MM.1S (cell line): ENCODE results near the gene AMPH.
"Not testable (repeated sequence)": the region's sequence is repeated elsewhere in the genome, so short reads cannot be mapped to it uniquely, and the experiment has no call there.

Source experiments
- CTCF ChIP-seq: fragments of 300-600 bp; sonication (generic); IDR thresholded peaks from 2 replicates; pipeline ENCODE4 v1.5.1; 2016; ENCODE audit warnings: antibody characterized with exemption, low read length, mixed read lengths
- EZH2phosphoT487 ChIP-seq: fragments of 300-600 bp; sonication (generic); IDR thresholded peaks from 2 replicates; pipeline ENCODE4 v1.6.1; 2018; ENCODE audit warnings: antibody characterized with exemption, low read length

DNA sequence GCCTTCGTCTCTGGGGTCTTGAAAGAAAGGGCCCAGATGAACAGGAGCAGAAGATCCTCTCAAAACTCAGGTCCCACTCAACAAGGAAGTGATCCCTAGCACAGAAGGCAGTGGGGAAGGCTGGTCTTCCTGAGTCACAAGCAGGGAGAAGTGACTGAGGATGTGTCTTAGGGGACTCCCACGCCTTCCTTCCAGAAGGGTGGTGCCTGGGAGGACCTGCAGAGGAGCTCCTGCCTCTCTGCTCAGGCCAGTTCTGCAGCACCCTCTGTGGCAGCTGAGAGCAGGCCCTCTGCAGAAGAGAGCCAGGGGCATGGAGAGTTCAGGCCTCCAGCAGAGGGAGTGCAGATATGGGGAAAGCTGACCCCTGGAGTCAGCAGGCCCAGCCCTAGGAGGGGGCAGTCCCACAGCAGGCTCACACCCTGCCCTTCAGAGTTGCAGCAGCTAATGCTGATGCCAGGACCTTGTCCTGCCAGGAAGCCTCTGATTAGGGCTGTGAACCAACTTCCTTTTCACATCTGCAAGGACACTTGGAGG is 289.9 kb downstream of the AMPH start:
- TF ChIP-seq EZH2phosphoT487, result not testable (repeated sequence)
- TF ChIP-seq CTCF, result peak; percentile 44
